DND-41 (cell line): Measurements from ENCODE around the gene FAM180A.

Experiments used
- ATAC-seq: fragments of 200-7000 bp; cut with Tn5 transposase; 3 replicates; pipeline ENCODE4 v1.9.1; 2021; ENCODE audit warnings: low read depth; ENCODE audit not compliant: insufficient read depth
- DNase-seq: peaks from one replicate; pipeline ENCODE4 v3.0.0-alpha.2; 2020
- H2AFZ ChIP-seq: 2 replicates; pipeline ENCODE4 v1.6.0; 2012; ENCODE audit warnings: low read depth, low read length
- H3K27ac ChIP-seq: 2 replicates; pipeline ENCODE4 v1.5.1; 2012; ENCODE audit warnings: low read length, inconsistent platforms
- H3K27me3 ChIP-seq: fragments of 200-600 bp; sonication (generic); 2 replicates; pipeline ENCODE4 v1.6.0; 2012; ENCODE audit warnings: low read length, mild to moderate bottlenecking, inconsistent platforms; ENCODE audit not compliant: insufficient read depth, poor library complexity
- H3K36me3 ChIP-seq: 2 replicates; pipeline ENCODE4 v1.5.1; 2012; ENCODE audit warnings: low read length, inconsistent platforms; ENCODE audit not compliant: insufficient read depth
- H3K4me1 ChIP-seq: 2 replicates; pipeline ENCODE4 v1.5.1; 2012; ENCODE audit warnings: mild to moderate bottlenecking, low read length; ENCODE audit not compliant: insufficient read depth
- H3K4me2 ChIP-seq: 2 replicates; pipeline ENCODE4 v1.6.0; 2012; ENCODE audit warnings: mild to moderate bottlenecking, moderate library complexity, low read length, inconsistent platforms; ENCODE audit not compliant: insufficient read depth
- H3K4me3 ChIP-seq, 2 experiments: fragments of 200-600 bp in 1 of 2; shearing (Covaris generic) in 1 of 2; 2 replicates each; pipeline ENCODE4 v1.5.1; 2012 to 2016; ENCODE audit warnings: inconsistent platforms in 2 of 2, low read length in 2 of 2, mild to moderate bottlenecking in 2 of 2, low read depth in 1 of 2, moderate library complexity in 1 of 2
- H3K79me2 ChIP-seq: 2 replicates; pipeline ENCODE4 v1.6.0; 2012; ENCODE audit warnings: low read length, inconsistent platforms; ENCODE audit not compliant: insufficient read depth
- H3K9ac ChIP-seq: 2 replicates; pipeline ENCODE4 v1.6.0; 2012; ENCODE audit warnings: low read depth, mild to moderate bottlenecking, inconsistent platforms, low read length, moderate library complexity
- H3K9me3 ChIP-seq: 2 replicates; pipeline ENCODE4 v1.5.1; 2012; ENCODE audit warnings: low read length, moderate library complexity, mild to moderate bottlenecking, inconsistent platforms; ENCODE audit not compliant: insufficient read depth, severe bottlenecking
- H4K20me1 ChIP-seq: 2 replicates; pipeline ENCODE4 v1.6.0; 2012; ENCODE audit warnings: low read length; ENCODE audit not compliant: insufficient read depth
- EZH2 ChIP-seq: IDR thresholded peaks from 3 replicates; pipeline ENCODE4 v1.6.1; 2012; ENCODE audit warnings: borderline replicate concordance, low read depth, mild to moderate bottlenecking, moderate library complexity, low read length, inconsistent platforms; ENCODE audit not compliant: severe bottlenecking
- TF ChIP-seq, protein P1 (sequence below): IDR thresholded peaks from 2 replicates; pipeline ENCODE4 v1.5.1; 2012; ENCODE audit warnings: borderline replicate concordance, low read length, moderate library complexity, mild to moderate bottlenecking; ENCODE audit not compliant: poor library complexity, severe bottlenecking; ENCODE audit errors: extremely low read depth

The FAM180A gene

GRCh38 chr7:135785065-135785464, 36.5 kb upstream of the FAM180A start:
- Histone ChIP-seq H2AFZ (no peak overlapping the region), H3K4me1 (no peaks in the 10 kb centered on the region), H3K4me3 (no peak overlapping the region), H3K4me2 (no peak overlapping the region), H3K27ac (no peak overlapping the region), H3K9me3 (no peaks in the 10 kb centered on the region), H4K20me1 (no peaks in the 10 kb centered on the region), H3K36me3 (no peaks in the 10 kb centered on the region), H3K9ac (no peak overlapping the region), H3K27me3 (peaks cover 16% of the 10 kb centered on the region), H3K79me2 (no peaks in the 10 kb centered on the region)
- TF ChIP-seq, protein P1, sequence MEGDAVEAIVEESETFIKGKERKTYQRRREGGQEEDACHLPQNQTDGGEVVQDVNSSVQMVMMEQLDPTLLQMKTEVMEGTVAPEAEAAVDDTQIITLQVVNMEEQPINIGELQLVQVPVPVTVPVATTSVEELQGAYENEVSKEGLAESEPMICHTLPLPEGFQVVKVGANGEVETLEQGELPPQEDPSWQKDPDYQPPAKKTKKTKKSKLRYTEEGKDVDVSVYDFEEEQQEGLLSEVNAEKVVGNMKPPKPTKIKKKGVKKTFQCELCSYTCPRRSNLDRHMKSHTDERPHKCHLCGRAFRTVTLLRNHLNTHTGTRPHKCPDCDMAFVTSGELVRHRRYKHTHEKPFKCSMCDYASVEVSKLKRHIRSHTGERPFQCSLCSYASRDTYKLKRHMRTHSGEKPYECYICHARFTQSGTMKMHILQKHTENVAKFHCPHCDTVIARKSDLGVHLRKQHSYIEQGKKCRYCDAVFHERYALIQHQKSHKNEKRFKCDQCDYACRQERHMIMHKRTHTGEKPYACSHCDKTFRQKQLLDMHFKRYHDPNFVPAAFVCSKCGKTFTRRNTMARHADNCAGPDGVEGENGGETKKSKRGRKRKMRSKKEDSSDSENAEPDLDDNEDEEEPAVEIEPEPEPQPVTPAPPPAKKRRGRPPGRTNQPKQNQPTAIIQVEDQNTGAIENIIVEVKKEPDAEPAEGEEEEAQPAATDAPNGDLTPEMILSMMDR: no peak
- TF ChIP-seq EZH2: no peak
- ATAC-seq: no peak
- no peak for DNase-seq

- Histone ChIP-seq H3K9me3 (no peaks in the 10 kb centered on the region), H3K79me2 (no peaks in the 10 kb centered on the region), H3K27me3 (peaks cover 16% of the 10 kb centered on the region), H3K4me2 (no peak overlapping the region), H3K9ac (no peak overlapping the region), H3K4me3 (no peak overlapping the region), H3K27ac (no peak overlapping the region), H4K20me1 (no peaks in the 10 kb centered on the region), H3K4me1 (no peaks in the 10 kb centered on the region), H2AFZ (no peak overlapping the region), H3K36me3 (no peaks in the 10 kb centered on the region)
- DNase-seq (no peak), ATAC-seq (no peak)
- TF ChIP-seq, protein P1: no peak
- TF ChIP-seq EZH2: no peak
Observed at GRCh38 chr7:135784013-135784412, 35.4 kb upstream of the FAM180A start.

- Histone ChIP-seq H3K27ac (no peak overlapping the region), H4K20me1 (no peaks in the 10 kb centered on the region), H3K4me1 (no peaks in the 10 kb centered on the region), H2AFZ (no peak overlapping the region), H3K4me2 (no peak overlapping the region), H3K4me3 (no peak overlapping the region), H3K79me2 (no peaks in the 10 kb centered on the region), H3K36me3 (no peaks in the 10 kb centered on the region), H3K27me3 (peaks cover 18% of the 10 kb centered on the region), H3K9ac (no peak overlapping the region), H3K9me3 (no peaks in the 10 kb centered on the region)
- no peak for DNase-seq
- ATAC-seq: no peak
- TF ChIP-seq, protein P1: no peak
- no peak for TF ChIP-seq EZH2
Observed at GRCh38 chr7:135782801-135783200, 34.2 kb upstream of the FAM180A start.

DNA sequence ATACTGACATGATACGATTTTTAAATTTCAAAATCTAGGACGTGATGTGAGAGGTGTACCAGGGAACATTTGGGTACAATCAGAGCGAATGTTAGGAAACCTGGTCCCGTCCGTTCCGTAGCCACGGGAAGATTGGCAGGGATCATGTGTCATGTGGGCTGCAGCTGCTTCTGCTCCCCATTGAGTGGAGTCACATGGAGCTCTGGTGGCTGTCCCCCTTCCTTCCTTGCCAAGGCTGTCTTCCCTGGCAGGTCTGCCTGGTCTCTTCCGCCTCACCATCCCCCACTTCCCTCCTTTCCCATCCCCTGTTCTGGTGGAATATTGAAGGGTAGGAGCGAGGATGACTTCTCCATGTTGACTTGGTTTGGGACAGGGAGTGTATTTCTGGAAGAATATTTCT, 33.8 kb upstream of the FAM180A start:
- no peaks in the 10 kb centered on the region for H4K20me1 ChIP-seq
- H3K9ac ChIP-seq: no peak overlapping the region
- no peak overlapping the region for H3K27ac ChIP-seq
- no peak overlapping the region for H2AFZ ChIP-seq
- TF ChIP-seq EZH2: no peak
- TF ChIP-seq, protein P1: no peak
- H3K4me1 ChIP-seq: no peaks in the 10 kb centered on the region
- H3K4me3 ChIP-seq: no peak overlapping the region
- H3K4me2 ChIP-seq: no peak overlapping the region
- ATAC-seq (no peak), DNase-seq (no peak)
- no peaks in the 10 kb centered on the region for H3K36me3 ChIP-seq
- H3K79me2 ChIP-seq: no peaks in the 10 kb centered on the region
- no peaks in the 10 kb centered on the region for H3K9me3 ChIP-seq
- peaks cover 18% of the 10 kb centered on the region for H3K27me3 ChIP-seq
